Superior temporal gyrus (tissue), 1 donor: ENCODE measurements around the gene POLR3F.
"Not testable (repeated sequence)": the region's sequence is repeated elsewhere in the genome, so short reads cannot be mapped to it uniquely, and the experiment has no call there.

ENCODE experiments used
- DNase-seq: peaks from one replicate; pipeline ENCODE4 v3.0.0-alpha.2; 2016; ENCODE audit errors: extremely low spot score

Gene POLR3F

GRCh38 chr20:18466894-18467730 is at the start of gene POLR3F, which contains the start of gene DZANK1:
Gene POLR3F (plus strand): TSS chr20:18467390. CDS start chr20:18467507, 117 bp downstream.
Gene DZANK1 (minus strand): TSS chr20:18467030. CDS start chr20:18465358, 1,672 bp downstream.
- peak; percentile 97 for DNase-seq

- DNase-seq, result no peak
Measured at GRCh38 chr20:18421608-18422007, 45.6 kb upstream of the POLR3F start.

GRCh38 chr20:18427214-18427613 is 40.0 kb upstream of the POLR3F start:
- no peak for DNase-seq

- no peak for DNase-seq
Measured at GRCh38 chr20:18428490-18429173, 38.6 kb upstream of the POLR3F start.

GRCh38 chr20:18430172-18430826 is 36.9 kb upstream of the POLR3F start:
- no peak for DNase-seq

- DNase-seq, result no peak
Measured at GRCh38 chr20:18431206-18431605, 36.0 kb upstream of the POLR3F start.

GRCh38 chr20:18436847-18437246 is 30.3 kb upstream of the POLR3F start:
- no peak for DNase-seq

GRCh38 chr20:18440403-18440802 is 26.8 kb upstream of the POLR3F start:
- no peak for DNase-seq

- no peak for DNase-seq
Measured at GRCh38 chr20:18443886-18444285, 23.3 kb upstream of the POLR3F start.

- no peak for DNase-seq
Measured at GRCh38 chr20:18456600-18456999, 10.6 kb upstream of the POLR3F start.

GRCh38 chr20:18465536-18466200 is 1.5 kb upstream of the POLR3F start:
- DNase-seq, result no peak

- DNase-seq, result no peak
Measured at GRCh38 chr20:18466574-18466893, 656 bp upstream of the POLR3F start.

- DNase-seq, result no peak
Measured at GRCh38 chr20:18477218-18477617, 10.0 kb downstream of the POLR3F start.

- DNase-seq, result no peak
Measured at GRCh38 chr20:18477821-18478220, 10.6 kb downstream of the POLR3F start.

GRCh38 chr20:18481596-18481995 is 14.4 kb downstream of the POLR3F start:
- DNase-seq, result no peak

- DNase-seq, result no peak
Measured at GRCh38 chr20:18488301-18488700, 21.1 kb downstream of the POLR3F start.

GRCh38 chr20:18496042-18496441 is 28.9 kb downstream of the POLR3F start:
- no peak for DNase-seq

- peak; percentile 87 for DNase-seq
Measured at GRCh38 chr20:18496740-18497592, 29.8 kb downstream of the POLR3F start, which contains the start of gene RBBP9. Gene RBBP9 (minus strand): TSS chr20:18497225. CDS start chr20:18497167, 58 bp downstream.

- no peak for DNase-seq
Measured at GRCh38 chr20:18497603-18498002, 30.4 kb downstream of the POLR3F start.

- not testable (repeated sequence) for DNase-seq
Measured at GRCh38 chr20:18501672-18502071, 34.5 kb downstream of the POLR3F start.

- DNase-seq, result no peak
Measured at GRCh38 chr20:18504479-18505060, 37.4 kb downstream of the POLR3F start.
